CD4-positive, alpha-beta T cell treated with Interferon alpha-2 for 1 hour (primary cell): ENCODE measurements around the gene SOWAHA.
"Not testable (repeated sequence)": the region's sequence is repeated elsewhere in the genome, so short reads cannot be mapped to it uniquely, and the experiment has no call there.

Experiments used
- DNase-seq, 2 donors: peaks; one replicate each; pipeline ENCODE4 v3.0.0-alpha.2; 2020 to 2022

SOWAHA gene

GRCh38 chr5:132778129-132778528, 35.0 kb upstream of the SOWAHA start:
- DNase-seq = no peak

GRCh38 chr5:132778856-132779255, 34.2 kb upstream of the SOWAHA start:
- no peak for DNase-seq

- no peak for DNase-seq
Measured at GRCh38 chr5:132779961-132780360, 33.1 kb upstream of the SOWAHA start.

GRCh38 chr5:132780577-132780976, 32.5 kb upstream of the SOWAHA start:
- no peak for DNase-seq

GRCh38 chr5:132781029-132781428, 32.1 kb upstream of the SOWAHA start:
- no peak for DNase-seq

- DNase-seq = no peak
Measured at GRCh38 chr5:132782101-132782500, 31.0 kb upstream of the SOWAHA start.

GRCh38 chr5:132785365-132785764, 27.7 kb upstream of the SOWAHA start:
- no peak for DNase-seq

GRCh38 chr5:132785864-132786263, 27.2 kb upstream of the SOWAHA start:
- DNase-seq = no peak

- no peak for DNase-seq
Measured at GRCh38 chr5:132787076-132787475, 26.0 kb upstream of the SOWAHA start.

GRCh38 chr5:132788508-132788907, 24.6 kb upstream of the SOWAHA start:
- no peak for DNase-seq

GRCh38 chr5:132788990-132789886, 23.9 kb upstream of the SOWAHA start:
- DNase-seq = no peak

- DNase-seq = no peak
Measured at GRCh38 chr5:132790201-132790865, 22.8 kb upstream of the SOWAHA start.

GRCh38 chr5:132791026-132791425, 22.1 kb upstream of the SOWAHA start:
- no peak for DNase-seq

- no peak for DNase-seq
Measured at GRCh38 chr5:132797651-132798050, 15.5 kb upstream of the SOWAHA start.

- no peak for DNase-seq
Measured at GRCh38 chr5:132799392-132799791, 13.7 kb upstream of the SOWAHA start.

GRCh38 chr5:132800545-132800944, 12.6 kb upstream of the SOWAHA start:
- DNase-seq = no peak

GRCh38 chr5:132802044-132802684, 10.9 kb upstream of the SOWAHA start:
- DNase-seq = no peak

GRCh38 chr5:132802685-132803066, 10.4 kb upstream of the SOWAHA start:
- DNase-seq = not testable (repeated sequence)

GRCh38 chr5:132804219-132804618, 8.9 kb upstream of the SOWAHA start:
- DNase-seq = not testable (repeated sequence)

- not testable (repeated sequence) for DNase-seq
Measured at GRCh38 chr5:132805872-132806271, 7.2 kb upstream of the SOWAHA start.

- DNase-seq = not testable (repeated sequence)
Measured at GRCh38 chr5:132806804-132807162, 6.3 kb upstream of the SOWAHA start.

- no peak for DNase-seq
Measured at GRCh38 chr5:132807163-132807838, 5.8 kb upstream of the SOWAHA start.

GRCh38 chr5:132808448-132808847, 4.7 kb upstream of the SOWAHA start:
- DNase-seq = no peak
